Measurements from ENCODE around the gene SYT17.

GRCh38 chr16:19240494-19240893 is 72.5 kb downstream of the SYT17 start:
- TF ChIP-seq GATA1 (IDR thresholded peaks at IDR 0.05; ENCODE audit: low read depth, low read length) (no peak), POLR2A (IDR thresholded peaks at IDR 0.05; ENCODE audit: low read length) (no peak)

Measured in erythroblast (primary cell).